ENCODE data around the gene CNOT1.

The CNOT1 gene

DNA sequence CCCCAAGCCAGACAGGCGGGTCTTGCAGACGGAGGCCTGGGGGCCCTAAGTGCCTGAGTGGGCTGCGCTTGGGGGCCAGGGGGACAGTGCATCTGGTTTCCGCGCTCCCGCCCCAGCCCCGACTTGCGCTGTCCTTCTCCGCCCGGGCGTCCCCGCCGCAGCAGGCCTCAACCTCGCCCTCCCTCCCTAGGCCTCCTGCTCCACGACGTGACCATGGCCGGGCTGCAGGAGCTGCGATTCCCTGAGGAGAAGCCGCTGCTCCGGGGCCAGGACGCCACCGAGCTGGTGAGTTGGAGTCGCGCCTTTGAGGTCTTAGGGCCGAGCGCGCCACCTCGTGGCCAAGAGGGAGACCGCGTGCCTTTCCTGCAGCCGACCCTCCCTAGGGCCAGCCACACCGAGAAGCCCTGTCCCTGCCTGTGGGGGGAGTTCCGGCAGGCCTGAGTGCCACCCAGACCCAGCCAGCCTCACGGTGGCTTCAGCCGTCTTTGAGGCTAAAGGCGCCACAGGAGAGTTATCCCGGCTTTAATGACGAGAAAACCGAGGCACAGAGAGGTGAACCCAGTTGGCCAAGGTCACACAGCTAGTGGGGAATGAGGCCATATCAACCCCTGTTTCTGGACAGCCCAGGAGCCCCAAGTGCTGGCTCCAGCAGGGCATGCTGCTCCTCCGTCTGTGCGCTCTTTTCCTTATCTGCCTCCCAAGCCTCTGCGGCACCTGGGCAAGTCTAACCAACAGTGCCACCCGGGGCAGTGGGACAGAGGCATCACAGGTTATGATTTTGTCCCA, 141.9 kb downstream of the CNOT1 start:
- DNase-seq (ENCODE audit: low read depth in 2 of 2), result peak; percentile 52 to 63

DNA sequence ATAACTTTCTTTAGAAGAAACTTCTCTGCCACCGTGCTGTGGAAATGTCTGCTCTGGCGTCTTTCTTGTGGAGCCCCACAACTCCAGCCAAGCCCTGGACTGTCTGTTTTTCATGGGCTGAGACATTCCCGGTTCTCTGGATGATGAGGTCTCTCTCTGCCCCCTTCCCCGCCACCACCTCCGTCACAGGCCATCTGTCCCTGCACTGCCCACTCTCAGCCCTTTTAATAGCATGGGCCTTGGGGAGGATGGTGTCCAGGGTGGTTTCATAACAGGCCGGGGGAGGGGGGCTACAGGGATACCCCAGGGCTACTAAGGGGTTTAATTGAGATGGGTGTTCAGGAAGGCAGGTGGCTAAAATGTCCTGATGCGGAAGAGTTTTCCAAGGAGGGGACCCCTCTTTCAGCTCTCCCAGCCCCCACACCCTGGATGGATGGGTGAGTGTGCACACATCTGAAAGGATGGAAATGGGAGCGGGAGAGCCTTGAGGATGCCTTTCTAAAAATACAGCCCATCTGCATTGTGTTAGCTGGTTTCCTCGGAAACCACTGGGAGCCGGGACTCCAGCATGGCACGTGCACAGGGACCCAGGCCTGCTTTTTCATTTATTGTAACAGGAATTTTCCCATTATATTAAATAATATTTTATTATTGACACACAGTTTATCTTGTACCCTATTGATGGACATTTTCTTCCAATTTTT, 144.3 kb downstream of the CNOT1 start:
- no peak for DNase-seq (ENCODE audit: low read depth in 2 of 2)

DNA sequence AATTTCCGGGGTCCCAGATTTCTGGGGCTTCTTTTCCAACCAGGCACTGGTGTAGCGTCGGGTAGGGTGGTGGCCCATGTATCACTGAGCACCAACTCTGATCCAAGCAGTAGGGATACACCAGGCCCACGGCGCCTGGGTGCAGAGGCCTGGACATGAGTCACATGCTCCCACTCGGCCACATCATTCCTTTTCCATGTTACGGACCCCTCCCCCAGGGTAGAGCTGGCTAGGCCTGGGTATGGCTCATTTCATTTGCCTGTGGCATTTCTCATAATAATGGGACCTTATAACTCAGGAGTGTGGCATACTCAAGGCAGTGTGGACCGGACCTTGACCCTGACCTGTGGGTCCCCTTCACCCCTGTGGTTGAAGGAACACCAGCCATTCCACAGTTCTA, 147.7 kb downstream of the CNOT1 start:
- no peak for DNase-seq (ENCODE audit: low read depth in 2 of 2)

DNA sequence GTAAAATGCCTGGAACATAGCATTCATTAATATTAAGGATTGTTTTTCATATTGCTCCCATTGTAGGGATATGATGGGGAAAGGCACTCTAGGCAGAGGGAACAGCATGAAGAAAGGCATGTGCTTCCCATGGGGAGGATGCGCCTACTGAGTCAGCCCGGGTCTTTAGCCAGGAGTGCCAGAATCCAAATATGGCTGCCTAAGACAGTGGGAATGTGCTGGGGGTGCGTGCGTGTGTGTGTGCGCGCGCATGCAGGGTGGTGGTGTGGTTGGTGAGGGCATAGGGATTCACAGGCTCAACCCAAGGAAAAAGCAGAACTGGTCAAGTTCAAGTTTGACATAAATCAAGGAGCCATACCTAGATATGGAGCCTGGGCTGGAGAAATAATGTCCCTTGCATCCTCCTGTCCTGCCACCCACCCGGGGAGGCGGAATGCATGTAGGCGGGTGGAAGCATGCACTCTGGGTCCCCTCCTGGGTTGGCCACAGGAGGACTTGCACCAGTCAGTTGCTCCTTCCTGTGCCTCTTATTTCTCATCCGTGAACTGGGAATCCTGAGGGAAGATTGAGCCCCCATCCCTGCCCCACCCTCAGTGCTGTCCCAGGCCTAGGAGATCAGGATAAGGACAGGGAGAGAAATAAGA, 148.3 kb downstream of the CNOT1 start:
- no peak for DNase-seq (ENCODE audit: low read depth in 2 of 2)

- no peak for DNase-seq (ENCODE audit: low read depth in 2 of 2)
These were observed 151.2 kb downstream of the CNOT1 start for GRCh38 chr16:58478427-58478826.

- DNase-seq (ENCODE audit: low read depth in 2 of 2), result no peak
These were observed 152.8 kb downstream of the CNOT1 start for GRCh38 chr16:58476791-58477190.

GRCh38 chr16:58475091-58475619, 154.5 kb downstream of the CNOT1 start:
- DNase-seq (ENCODE audit: low read depth in 2 of 2), result no peak

DNA sequence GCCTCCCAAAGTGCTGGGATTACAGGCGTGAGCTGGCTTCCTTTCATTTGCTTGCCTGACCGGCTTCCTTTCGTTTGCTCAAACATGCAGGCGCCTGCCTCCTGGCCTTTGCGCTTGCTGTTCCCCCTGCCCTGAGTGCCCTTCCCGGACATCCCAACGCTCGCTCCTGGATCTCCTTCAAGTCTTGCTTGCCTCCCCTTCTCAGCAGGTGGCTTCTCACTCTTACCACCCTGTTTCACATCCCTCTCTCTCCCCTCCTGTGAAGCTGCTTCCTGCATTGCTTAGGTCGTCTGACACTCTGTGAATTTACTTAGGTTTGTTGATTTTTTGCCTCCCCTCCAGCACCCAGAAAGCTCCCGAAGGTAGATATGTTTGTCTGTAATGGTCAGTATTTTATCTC, 155.3 kb downstream of the CNOT1 start:
- no peak for DNase-seq (ENCODE audit: low read depth in 2 of 2)

DNA sequence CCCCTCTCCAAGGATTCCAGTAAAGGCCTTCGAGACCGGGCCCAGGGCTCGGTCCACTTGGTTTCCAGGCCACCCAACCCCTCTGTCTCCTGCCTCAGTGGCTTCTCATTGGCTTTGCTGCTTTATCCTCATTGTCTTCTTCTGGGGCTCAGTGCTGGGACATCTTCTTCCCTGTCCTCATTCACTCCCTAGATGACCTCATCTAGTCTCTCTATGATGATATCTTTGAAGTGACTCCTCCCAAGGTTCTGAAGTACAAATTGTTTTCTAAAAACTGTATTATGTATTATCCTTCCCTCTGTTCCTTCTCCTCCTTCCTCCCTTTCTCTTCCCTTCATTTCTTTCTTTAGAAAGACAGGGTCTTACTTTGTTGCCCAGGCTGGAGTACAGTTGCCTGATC, 156.8 kb downstream of the CNOT1 start:
- no peak for DNase-seq (ENCODE audit: low read depth in 2 of 2)

DNA sequence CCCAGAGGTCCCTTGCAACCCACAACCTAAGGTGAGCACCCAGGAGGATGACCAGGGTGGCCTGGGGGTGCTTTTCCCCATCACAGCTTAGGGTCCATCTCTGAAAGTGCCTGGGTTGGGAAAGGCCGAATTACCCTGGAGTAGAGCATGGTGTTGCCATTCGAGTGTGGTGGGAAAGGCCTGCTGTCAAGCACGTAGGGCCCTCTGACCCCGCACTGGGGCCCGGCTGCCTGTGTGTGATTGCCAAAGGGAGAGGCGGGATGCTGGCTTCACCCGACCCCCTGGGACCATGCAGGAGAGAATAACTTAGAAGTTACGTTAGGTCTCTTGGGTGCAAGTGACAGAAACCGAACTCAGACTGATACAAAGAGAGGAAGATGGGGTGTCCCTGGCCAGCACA, 157.4 kb downstream of the CNOT1 start:
- DNase-seq (ENCODE audit: low read depth in 2 of 2), result no peak

- no peak for DNase-seq (ENCODE audit: low read depth in 2 of 2)
These were observed 158.2 kb downstream of the CNOT1 start for GRCh38 chr16:58471209-58471975.

Measured in stimulated activated CD4-positive, alpha-beta T cell treated with anti-CD3 and anti-CD28 coated beads, Interleukin-15, amount 100 ng/mL, for 48 hours (primary cell).